SK-N-DZ (cell line): Measurements from ENCODE around the gene PM20D1.
"Not testable (repeated sequence)": the region's sequence is repeated elsewhere in the genome, so short reads cannot be mapped to it uniquely, and the experiment has no call there.

ENCODE experiments used
- DNase-seq: peaks from one replicate; pipeline ENCODE4 v3.0.0-alpha.2; 2015; ENCODE audit warnings: low spot score

Gene PM20D1

GRCh38 chr1:205842229-205842628, 7.7 kb downstream of the PM20D1 start:
- DNase-seq: peak; percentile 29

- no peak for DNase-seq
Measured at GRCh38 chr1:205840146-205840923, 9.6 kb downstream of the PM20D1 start.

GRCh38 chr1:205837382-205837970, 12.5 kb downstream of the PM20D1 start:
- DNase-seq: no peak

- no peak for DNase-seq
Measured at GRCh38 chr1:205834751-205835150, 15.2 kb downstream of the PM20D1 start.

- no peak for DNase-seq
Measured at GRCh38 chr1:205832326-205832751, 17.6 kb downstream of the PM20D1 start.

- no peak for DNase-seq
Measured at GRCh38 chr1:205827623-205828022, 22.3 kb downstream of the PM20D1 start.

GRCh38 chr1:205826995-205827394, 22.9 kb downstream of the PM20D1 start:
- no peak for DNase-seq

- no peak for DNase-seq
Measured at GRCh38 chr1:205826016-205826806, 23.7 kb downstream of the PM20D1 start.

GRCh38 chr1:205824180-205824579, 25.8 kb downstream of the PM20D1 start:
- no peak for DNase-seq

- not testable (repeated sequence) for DNase-seq
Measured at GRCh38 chr1:205823260-205823659, 26.7 kb downstream of the PM20D1 start.

GRCh38 chr1:205822397-205822796, 27.5 kb downstream of the PM20D1 start:
- DNase-seq: no peak

GRCh38 chr1:205817988-205818387, 31.9 kb downstream of the PM20D1 start:
- DNase-seq: no peak

- DNase-seq: no peak
Measured at GRCh38 chr1:205817364-205817763, 32.6 kb downstream of the PM20D1 start.

- no peak for DNase-seq
Measured at GRCh38 chr1:205813755-205814058, 36.2 kb downstream of the PM20D1 start.

GRCh38 chr1:205812878-205813754, 36.8 kb downstream of the PM20D1 start, which contains the start of gene SLC41A1:
Gene SLC41A1, minus strand, starts transcription at chr1:205813198. Its CDS starts 2,757 bp downstream, at chr1:205810441.
- peak; percentile 86 for DNase-seq

GRCh38 chr1:205812271-205812877, 37.6 kb downstream of the PM20D1 start:
- DNase-seq: peak; percentile 50

- no peak for DNase-seq
Measured at GRCh38 chr1:205811660-205812059, 38.3 kb downstream of the PM20D1 start.

- DNase-seq: peak; percentile 12
Measured at GRCh38 chr1:205810448-205811157, 39.3 kb downstream of the PM20D1 start.

- DNase-seq: no peak
Measured at GRCh38 chr1:205809942-205810345, 40.0 kb downstream of the PM20D1 start.

GRCh38 chr1:205809469-205809868, 40.5 kb downstream of the PM20D1 start:
- no peak for DNase-seq
